Thyroid gland (tissue), 4 donors: ENCODE data around the gene ANP32D.

Source experiments
- CTCF ChIP-seq, 6 experiments: fragments of 200-600 bp in 3 of 6; fragments of 450-650 bp in 3 of 6; sonication (generic) in 3 of 6; IDR thresholded peaks; one replicate each; pipeline ENCODE4 v1.5.1; 2016 to 2019; ENCODE audit warnings: antibody characterized with exemption in 6 of 6, mild to moderate bottlenecking in 2 of 6, inconsistent platforms in 1 of 6, moderate library complexity in 1 of 6
- POLR2A ChIP-seq, 2 donors: fragments of 450-650 bp; IDR thresholded peaks; one replicate each; pipeline ENCODE4 v1.6.1; 2017; ENCODE audit warnings: antibody characterized with exemption in 2 of 2, mild to moderate bottlenecking in 2 of 2, moderate library complexity in 1 of 2

GRCh38 chr12:48446161-48446776 lies 26.1 kb upstream of the ANP32D start:
- TF ChIP-seq CTCF (IDR thresholded peaks at IDR 0.05) (no peak), POLR2A (IDR thresholded peaks at IDR 0.05) (no peak)
